SK-N-MC (cell line): ENCODE results near the gene ISLR.

ENCODE experiments used
- EZH2 ChIP-seq: fragments of 200-600 bp; sonication (generic); IDR thresholded peaks from one replicate; pipeline ENCODE4 v1.6.1; 2017; ENCODE audit warnings: antibody characterized with exemption
- FOXP2 ChIP-seq: optimal IDR thresholded peaks from 2 replicates; pipeline ENCODE3; 2011; ENCODE audit warnings: mild to moderate bottlenecking, moderate library complexity; ENCODE audit not compliant: insufficient read depth; ENCODE audit errors: extremely low read length, control extremely low read depth
- POLR2AphosphoS5 ChIP-seq: IDR thresholded peaks from 2 replicates; pipeline ENCODE4 v1.6.1; 2012; ENCODE audit warnings: mild to moderate bottlenecking, low read depth, low read length, borderline replicate concordance

GRCh38 chr15:74136540-74136813, 37.0 kb upstream of the ISLR start:
- TF ChIP-seq POLR2AphosphoS5 (no peak; the same call in 1 of the 2 replicates), EZH2 (no peak), FOXP2 (no peak)
